Measurements from ENCODE around the gene MYBPH.
A peak's percentile ranks its signal among the peaks of the same experiment; 100 is the strongest.

MYBPH gene

GRCh38 chr1:203153051-203153988, 22.3 kb downstream of the MYBPH start:
- DNase-seq (ENCODE audit: low spot score): peak; percentile 24
- Histone ChIP-seq H3K4ac (ENCODE audit: low read length) (no peak overlapping the region), H4K8ac (ENCODE audit: low read depth, low read length) (no peak overlapping the region), H3K14ac (ENCODE audit: low read length) (no peak overlapping the region), H3K9ac (ENCODE audit: low read depth, low read length, poor library complexity) (no peak overlapping the region), H3K23ac (ENCODE audit: low read depth, low read length, poor library complexity) (no peak overlapping the region), H4K91ac (ENCODE audit: low read depth, low read length, poor library complexity) (no peak overlapping the region), H3K27me3 (ENCODE audit: control insufficient read depth in 3 of 3, insufficient read depth in 3 of 3, low read depth in 1 of 3, low read length in 3 of 3) (no peaks in the 10 kb centered on the region), H2AFZ (ENCODE audit: low read length) (peak overlapping the region; percentile 59), H3K27ac (replicated peaks; ENCODE audit: low read length) (peak overlapping the region; percentile 75), H3K9me3 (replicated peaks in 1 of 2; ENCODE audit: control insufficient read depth in 2 of 2, insufficient read depth in 1 of 2, low read depth in 1 of 2, low read length in 2 of 2) (peaks cover 0 to 2% of the 10 kb centered on the region in 2 donors), H3K4me3 (ENCODE audit: low read length in 2 of 2) (no peak overlapping the region), H2BK120ac (ENCODE audit: low read depth, low read length) (no peak overlapping the region), H3K4me2 (ENCODE audit: insufficient read depth, low read length, poor library complexity, severe bottlenecking) (no peak overlapping the region), H3K4me1 (ENCODE audit: control insufficient read depth in 2 of 2, insufficient read depth in 1 of 2, low read depth in 1 of 2, low read length in 2 of 2) (peaks cover 19 to 47% of the 10 kb centered on the region in 2 donors), H3K18ac (ENCODE audit: low read length) (peak overlapping the region; percentile 86), H3K36me3 (replicated peaks in 1 of 2; ENCODE audit: control insufficient read depth in 2 of 2, insufficient read depth in 2 of 2, low read length in 2 of 2) (no peaks in the 10 kb centered on the region), H2BK15ac (ENCODE audit: low read length) (peak overlapping the region; percentile 41), H2BK12ac (ENCODE audit: low read length) (peak overlapping the region; percentile 26), H2BK5ac (ENCODE audit: low read length) (no peak overlapping the region), H2AK5ac (ENCODE audit: low read depth, low read length) (no peak overlapping the region), H3K79me1 (ENCODE audit: low read depth, low read length) (no peaks in the 10 kb centered on the region)
- no CpG with 5 or more reads among the region's 9 CpGs for WGBS, 2 donors (ENCODE audit: extremely low coverage in 2 of 2, insufficient read length in 2 of 2, insufficient replicate concordance in 1 of 2)

GRCh38 chr1:203152158-203153034, 23.2 kb downstream of the MYBPH start:
- no CpG with 5 or more reads among the region's 10 CpGs for WGBS, 2 donors (ENCODE audit: extremely low coverage in 2 of 2, insufficient read length in 2 of 2, insufficient replicate concordance in 1 of 2)
- H4K91ac ChIP-seq (ENCODE audit: low read depth, low read length, poor library complexity): no peak overlapping the region
- H3K4ac ChIP-seq (ENCODE audit: low read length): no peak overlapping the region
- no peak overlapping the region for H3K23ac ChIP-seq (ENCODE audit: low read depth, low read length, poor library complexity)
- no peak overlapping the region for H3K9ac ChIP-seq (ENCODE audit: low read depth, low read length, poor library complexity)
- H2AFZ ChIP-seq (ENCODE audit: low read length): peak overlapping the region; percentile 59
- H2AK5ac ChIP-seq (ENCODE audit: low read depth, low read length): peak overlapping the region; percentile 31
- H2BK120ac ChIP-seq (ENCODE audit: low read depth, low read length): no peak overlapping the region
- H2BK12ac ChIP-seq (ENCODE audit: low read length): no peak overlapping the region
- H3K79me1 ChIP-seq (ENCODE audit: low read depth, low read length): no peaks in the 10 kb centered on the region
- no peak overlapping the region for H4K8ac ChIP-seq (ENCODE audit: low read depth, low read length)
- H3K18ac ChIP-seq (ENCODE audit: low read length): peak overlapping the region; percentile 82
- peak overlapping the region; percentile 57 for H2BK5ac ChIP-seq (ENCODE audit: low read length)
- H3K36me3 ChIP-seq (replicated peaks in 1 of 2; ENCODE audit: control insufficient read depth in 2 of 2, insufficient read depth in 2 of 2, low read length in 2 of 2): no peaks in the 10 kb centered on the region
- H3K27ac ChIP-seq (replicated peaks; ENCODE audit: low read length): peak overlapping the region; percentile 80
- no peaks in the 10 kb centered on the region for H3K9me3 ChIP-seq (replicated peaks in 1 of 2; ENCODE audit: control insufficient read depth in 2 of 2, insufficient read depth in 1 of 2, low read depth in 1 of 2, low read length in 2 of 2)
- peak overlapping the region; percentile 18 for H3K4me2 ChIP-seq (ENCODE audit: insufficient read depth, low read length, poor library complexity, severe bottlenecking)
- H2BK15ac ChIP-seq (ENCODE audit: low read length): no peak overlapping the region
- no peaks in the 10 kb centered on the region for H3K27me3 ChIP-seq (ENCODE audit: control insufficient read depth in 3 of 3, insufficient read depth in 3 of 3, low read depth in 1 of 3, low read length in 3 of 3)
- H3K4me3 ChIP-seq (ENCODE audit: low read length in 2 of 2): no peak overlapping the region
- peak; percentile 46 for DNase-seq (ENCODE audit: low spot score)
- peaks cover 21 to 47% of the 10 kb centered on the region in 2 donors for H3K4me1 ChIP-seq (ENCODE audit: control insufficient read depth in 2 of 2, insufficient read depth in 1 of 2, low read depth in 1 of 2, low read length in 2 of 2)
- H3K14ac ChIP-seq (ENCODE audit: low read length): no peak overlapping the region

GRCh38 chr1:203151362-203152157, 24.1 kb downstream of the MYBPH start:
- no peak overlapping the region for H3K4me3 ChIP-seq (ENCODE audit: low read length in 2 of 2)
- no peak for DNase-seq (ENCODE audit: low spot score)
- no peak overlapping the region for H4K91ac ChIP-seq (ENCODE audit: low read depth, low read length, poor library complexity)
- H3K4ac ChIP-seq (ENCODE audit: low read length): no peak overlapping the region
- peak overlapping the region; percentile 59 for H2AFZ ChIP-seq (ENCODE audit: low read length)
- no peak overlapping the region for H2BK12ac ChIP-seq (ENCODE audit: low read length)
- no peak overlapping the region for H4K8ac ChIP-seq (ENCODE audit: low read depth, low read length)
- no peaks in the 10 kb centered on the region for H3K9me3 ChIP-seq (replicated peaks in 1 of 2; ENCODE audit: control insufficient read depth in 2 of 2, insufficient read depth in 1 of 2, low read depth in 1 of 2, low read length in 2 of 2)
- H3K27ac ChIP-seq (replicated peaks; ENCODE audit: low read length): peak overlapping the region; percentile 80
- H3K14ac ChIP-seq (ENCODE audit: low read length): no peak overlapping the region
- H3K18ac ChIP-seq (ENCODE audit: low read length): peak overlapping the region; percentile 82
- no peaks in the 10 kb centered on the region for H3K27me3 ChIP-seq (ENCODE audit: control insufficient read depth in 3 of 3, insufficient read depth in 3 of 3, low read depth in 1 of 3, low read length in 3 of 3)
- H3K36me3 ChIP-seq (replicated peaks in 1 of 2; ENCODE audit: control insufficient read depth in 2 of 2, insufficient read depth in 2 of 2, low read length in 2 of 2): no peaks in the 10 kb centered on the region
- peaks cover 26 to 47% of the 10 kb centered on the region in 2 donors for H3K4me1 ChIP-seq (ENCODE audit: control insufficient read depth in 2 of 2, insufficient read depth in 1 of 2, low read depth in 1 of 2, low read length in 2 of 2)
- no peak overlapping the region for H3K9ac ChIP-seq (ENCODE audit: low read depth, low read length, poor library complexity)
- no peaks in the 10 kb centered on the region for H3K79me1 ChIP-seq (ENCODE audit: low read depth, low read length)
- WGBS, 2 donors (ENCODE audit: extremely low coverage in 2 of 2, insufficient read length in 2 of 2, insufficient replicate concordance in 1 of 2): no CpG with 5 or more reads among the region's 9 CpGs
- H2BK5ac ChIP-seq (ENCODE audit: low read length): peak overlapping the region; percentile 57
- no peak overlapping the region for H3K23ac ChIP-seq (ENCODE audit: low read depth, low read length, poor library complexity)
- no peak overlapping the region for H2BK120ac ChIP-seq (ENCODE audit: low read depth, low read length)
- no peak overlapping the region for H2BK15ac ChIP-seq (ENCODE audit: low read length)
- H3K4me2 ChIP-seq (ENCODE audit: insufficient read depth, low read length, poor library complexity, severe bottlenecking): peak overlapping the region; percentile 18
- peak overlapping the region; percentile 79 for H2AK5ac ChIP-seq (ENCODE audit: low read depth, low read length)

Data from neuronal stem cell (in vitro differentiated cells).